Measurements from ENCODE around the gene NLRP5. TPM values are rescaled to one million over a fixed set of nuclear protein-coding genes. Genes with fewer than 3 reads are reported as not detected.

The NLRP5 gene
- total and polyA plus RNA-seq, 2 donors (not counting 1 experiment from before 2014, with no cell fraction given): not detected

DNA sequence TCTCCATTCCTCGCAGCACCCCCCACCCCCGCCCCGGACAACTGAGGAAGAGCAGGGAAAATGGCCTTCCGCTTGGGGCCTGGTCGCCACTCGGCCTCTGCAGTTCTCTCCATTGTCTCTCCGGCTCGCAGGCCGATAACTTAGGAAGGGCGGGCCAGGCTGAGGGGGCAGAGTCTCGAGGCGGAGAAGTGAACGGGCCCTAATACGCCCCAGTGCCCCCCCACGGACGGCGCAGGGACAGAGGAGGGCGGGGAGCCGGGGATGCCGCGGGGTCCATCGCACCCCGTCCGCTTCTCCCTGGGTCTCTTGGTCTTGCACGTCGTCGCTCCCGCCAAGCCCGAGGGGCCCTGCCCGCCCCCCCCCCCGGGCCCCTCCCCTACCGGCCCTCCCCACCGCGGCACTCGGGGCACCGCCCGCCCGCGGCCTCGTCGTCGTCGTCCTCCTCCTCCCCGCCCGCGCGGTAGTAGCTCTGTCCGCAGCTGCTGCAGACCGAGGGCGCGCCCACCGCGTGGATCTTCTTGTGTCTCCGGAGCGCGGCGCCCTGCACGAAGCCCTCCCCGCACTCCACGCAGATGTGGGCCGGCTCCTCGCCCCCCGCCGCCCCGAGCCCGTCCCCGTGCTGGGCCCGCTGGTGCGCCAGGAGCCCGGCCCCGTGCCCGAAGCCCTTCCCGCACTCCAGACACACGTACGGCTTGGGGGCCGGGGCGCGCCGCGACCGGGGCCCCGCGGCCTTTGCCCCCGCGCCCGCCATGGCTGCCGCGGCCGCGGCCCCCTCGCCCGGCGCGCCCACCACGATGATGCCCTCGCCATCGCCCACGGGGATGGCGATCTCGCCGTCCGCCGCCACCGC is 101.3 kb downstream of the NLRP5 start:
- H3K79me2 ChIP-seq (ENCODE audit: control insufficient read depth, insufficient read depth, low read length): peaks cover 26% of the 10 kb centered on the region
- H3K4me2 ChIP-seq (ENCODE audit: extremely low read depth, insufficient read depth, low read length): no peak overlapping the region
- H3K9me3 ChIP-seq (ENCODE audit: control insufficient read depth, insufficient read depth, low read depth, low read length): no peaks in the 10 kb centered on the region
- H3K9ac ChIP-seq (ENCODE audit: insufficient read depth, low read length): no peak overlapping the region
- no peak for DNase-seq (ENCODE audit: low read depth in 2 of 2)
- H3K36me3 ChIP-seq (ENCODE audit: control insufficient read depth, insufficient read depth, low read length): peaks cover 4% of the 10 kb centered on the region
- H3K27ac ChIP-seq (ENCODE audit: insufficient read depth, low read length): no peak overlapping the region
- H3K4me1 ChIP-seq (ENCODE audit: control insufficient read depth, extremely low read depth, insufficient read depth, low read length): no peaks in the 10 kb centered on the region
- H3K27me3 ChIP-seq (ENCODE audit: control insufficient read depth, insufficient read depth, low read length): no peaks in the 10 kb centered on the region
- TF ChIP-seq EZH2 (IDR thresholded peaks at IDR 0.05; ENCODE audit: low read length, missing control alignments): no peak
- TF ChIP-seq, protein P1, sequence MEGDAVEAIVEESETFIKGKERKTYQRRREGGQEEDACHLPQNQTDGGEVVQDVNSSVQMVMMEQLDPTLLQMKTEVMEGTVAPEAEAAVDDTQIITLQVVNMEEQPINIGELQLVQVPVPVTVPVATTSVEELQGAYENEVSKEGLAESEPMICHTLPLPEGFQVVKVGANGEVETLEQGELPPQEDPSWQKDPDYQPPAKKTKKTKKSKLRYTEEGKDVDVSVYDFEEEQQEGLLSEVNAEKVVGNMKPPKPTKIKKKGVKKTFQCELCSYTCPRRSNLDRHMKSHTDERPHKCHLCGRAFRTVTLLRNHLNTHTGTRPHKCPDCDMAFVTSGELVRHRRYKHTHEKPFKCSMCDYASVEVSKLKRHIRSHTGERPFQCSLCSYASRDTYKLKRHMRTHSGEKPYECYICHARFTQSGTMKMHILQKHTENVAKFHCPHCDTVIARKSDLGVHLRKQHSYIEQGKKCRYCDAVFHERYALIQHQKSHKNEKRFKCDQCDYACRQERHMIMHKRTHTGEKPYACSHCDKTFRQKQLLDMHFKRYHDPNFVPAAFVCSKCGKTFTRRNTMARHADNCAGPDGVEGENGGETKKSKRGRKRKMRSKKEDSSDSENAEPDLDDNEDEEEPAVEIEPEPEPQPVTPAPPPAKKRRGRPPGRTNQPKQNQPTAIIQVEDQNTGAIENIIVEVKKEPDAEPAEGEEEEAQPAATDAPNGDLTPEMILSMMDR (conservative IDR thresholded peaks at IDR 0.05 in 1 of 2, IDR thresholded peaks at IDR 0.05 in 1 of 2; ENCODE audit: low read depth in 1 of 2, low read length in 2 of 2): no peak
- H2AFZ ChIP-seq (ENCODE audit: low read length): no peak overlapping the region
- H4K20me1 ChIP-seq (ENCODE audit: control insufficient read depth, extremely low read depth, insufficient read depth, low read length): no peaks in the 10 kb centered on the region
- no peak overlapping the region for H3K4me3 ChIP-seq (replicated peaks in 1 of 4; ENCODE audit: control extremely low read depth in 1 of 4, insufficient read depth in 1 of 4, low read depth in 3 of 4, low read length in 4 of 4)

DNA sequence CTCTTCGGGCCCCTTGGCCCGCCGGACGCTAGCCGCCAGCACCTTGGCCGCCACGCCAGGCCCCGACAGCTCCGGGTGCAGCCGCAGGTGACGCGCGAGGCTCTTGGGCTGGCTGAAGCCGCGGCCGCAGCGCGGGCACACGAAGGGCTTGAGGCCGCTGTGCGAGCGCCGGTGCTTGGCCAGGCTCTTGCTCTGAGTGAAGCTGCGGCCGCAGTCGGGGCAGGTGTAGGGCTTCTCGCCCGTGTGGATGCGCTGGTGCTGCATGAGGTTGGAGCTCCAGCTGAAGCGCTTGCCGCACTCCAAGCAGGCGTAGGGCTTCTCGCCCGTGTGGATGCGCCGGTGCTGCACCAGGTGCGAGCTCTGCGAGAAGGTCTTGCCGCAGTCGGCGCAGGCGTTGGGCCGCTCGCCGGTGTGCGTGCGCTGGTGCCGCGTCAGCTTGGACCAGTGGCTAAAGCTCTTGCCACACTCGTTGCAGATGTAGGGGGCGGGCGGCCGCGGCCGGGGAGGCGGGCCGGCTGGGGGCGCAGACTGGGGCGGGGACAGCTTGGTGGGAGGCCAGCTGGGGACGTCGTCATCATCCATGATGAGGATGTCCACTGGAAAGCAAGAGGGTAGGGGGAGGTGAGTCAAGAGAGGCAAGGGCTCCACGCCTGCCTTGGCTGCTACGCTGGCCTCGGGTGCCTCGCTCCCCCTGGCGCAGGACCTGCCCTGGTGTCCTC is 102.1 kb downstream of the NLRP5 start:
- Histone ChIP-seq H3K27me3 (ENCODE audit: control insufficient read depth, insufficient read depth, low read length) (no peaks in the 10 kb centered on the region), H3K4me2 (ENCODE audit: extremely low read depth, insufficient read depth, low read length) (no peak overlapping the region), H3K4me1 (ENCODE audit: control insufficient read depth, extremely low read depth, insufficient read depth, low read length) (no peaks in the 10 kb centered on the region), H3K9ac (ENCODE audit: insufficient read depth, low read length) (no peak overlapping the region), H3K27ac (ENCODE audit: insufficient read depth, low read length) (no peak overlapping the region), H3K79me2 (ENCODE audit: control insufficient read depth, insufficient read depth, low read length) (peaks cover 33% of the 10 kb centered on the region), H4K20me1 (ENCODE audit: control insufficient read depth, extremely low read depth, insufficient read depth, low read length) (no peaks in the 10 kb centered on the region), H3K9me3 (ENCODE audit: control insufficient read depth, insufficient read depth, low read depth, low read length) (no peaks in the 10 kb centered on the region), H3K4me3 (replicated peaks in 1 of 4; ENCODE audit: control extremely low read depth in 1 of 4, insufficient read depth in 1 of 4, low read depth in 3 of 4, low read length in 4 of 4) (no peak overlapping the region), H2AFZ (ENCODE audit: low read length) (no peak overlapping the region), H3K36me3 (ENCODE audit: control insufficient read depth, insufficient read depth, low read length) (peaks cover 4% of the 10 kb centered on the region)
- TF ChIP-seq, protein P1 (conservative IDR thresholded peaks at IDR 0.05 in 1 of 2, IDR thresholded peaks at IDR 0.05 in 1 of 2; ENCODE audit: low read depth in 1 of 2, low read length in 2 of 2): no peak
- TF ChIP-seq EZH2 (IDR thresholded peaks at IDR 0.05; ENCODE audit: low read length, missing control alignments): no peak
- no peak for DNase-seq (ENCODE audit: low read depth in 2 of 2)

DNA sequence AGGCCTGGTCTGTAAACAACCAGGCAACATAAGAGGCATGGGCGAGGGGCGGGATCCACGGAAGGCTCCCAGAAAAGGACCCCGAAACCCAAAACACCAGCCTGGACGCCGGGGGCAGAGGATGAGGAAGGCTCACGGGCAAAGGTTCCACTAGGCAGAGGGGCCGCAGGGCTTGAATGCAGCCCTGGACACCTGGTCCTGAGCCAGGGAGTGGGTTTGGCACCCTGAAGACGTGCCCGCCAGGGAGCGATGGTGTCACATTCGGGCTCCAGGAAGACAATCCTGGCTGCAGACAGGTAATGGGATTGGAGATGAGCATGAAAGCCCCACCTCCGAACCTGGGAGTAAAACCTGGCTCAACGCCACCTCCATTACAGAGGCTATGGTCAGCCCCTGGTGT is 102.8 kb downstream of the NLRP5 start:
- H3K27me3 ChIP-seq (ENCODE audit: control insufficient read depth, insufficient read depth, low read length): no peaks in the 10 kb centered on the region
- no peak overlapping the region for H3K4me3 ChIP-seq (replicated peaks in 1 of 4; ENCODE audit: control extremely low read depth in 1 of 4, insufficient read depth in 1 of 4, low read depth in 3 of 4, low read length in 4 of 4)
- no peak overlapping the region for H3K27ac ChIP-seq (ENCODE audit: insufficient read depth, low read length)
- H3K4me2 ChIP-seq (ENCODE audit: extremely low read depth, insufficient read depth, low read length): no peak overlapping the region
- TF ChIP-seq EZH2 (IDR thresholded peaks at IDR 0.05; ENCODE audit: low read length, missing control alignments): no peak
- TF ChIP-seq, protein P1 (conservative IDR thresholded peaks at IDR 0.05 in 1 of 2, IDR thresholded peaks at IDR 0.05 in 1 of 2; ENCODE audit: low read depth in 1 of 2, low read length in 2 of 2): no peak
- peaks cover 4% of the 10 kb centered on the region for H3K36me3 ChIP-seq (ENCODE audit: control insufficient read depth, insufficient read depth, low read length)
- H2AFZ ChIP-seq (ENCODE audit: low read length): no peak overlapping the region
- no peaks in the 10 kb centered on the region for H4K20me1 ChIP-seq (ENCODE audit: control insufficient read depth, extremely low read depth, insufficient read depth, low read length)
- no peaks in the 10 kb centered on the region for H3K9me3 ChIP-seq (ENCODE audit: control insufficient read depth, insufficient read depth, low read depth, low read length)
- H3K4me1 ChIP-seq (ENCODE audit: control insufficient read depth, extremely low read depth, insufficient read depth, low read length): no peaks in the 10 kb centered on the region
- no peak for DNase-seq (ENCODE audit: low read depth in 2 of 2)
- H3K9ac ChIP-seq (ENCODE audit: insufficient read depth, low read length): no peak overlapping the region
- peaks cover 33% of the 10 kb centered on the region for H3K79me2 ChIP-seq (ENCODE audit: control insufficient read depth, insufficient read depth, low read length)

Data from fibroblast of lung (primary cell).